Esophagus muscularis mucosa (tissue), 4 donors: Measurements from ENCODE around the gene BPIFB2. TPM values are rescaled to one million over a fixed set of nuclear protein-coding genes. Genes with fewer than 3 reads are reported as not detected.

Experiments
- DNase-seq: peaks from one replicate; pipeline ENCODE4 v3.0.0-alpha.2; 2017; ENCODE audit errors: extremely low spot score
- H3K27ac ChIP-seq, 4 donors: fragments of 200-600 bp; sonication (generic); replicated peaks in 1 of 4; 1 replicate in 3 of 4; 2 replicates in 1 of 4; pipeline ENCODE4 v1.5.1; 2016 to 2019; ENCODE audit warnings: mild to moderate bottlenecking in 1 of 4
- H3K27me3 ChIP-seq, 4 donors: fragments of 200-600 bp; sonication (generic); one replicate each; pipeline versions ENCODE4 v1.5.1 to v1.6.0; 2016 to 2019
- H3K36me3 ChIP-seq, 4 donors: fragments of 200-600 bp; sonication (generic); one replicate each; pipeline ENCODE4 v1.5.1; 2016 to 2019
- H3K4me1 ChIP-seq, 4 donors: fragments of 200-600 bp; sonication (generic); one replicate each; pipeline ENCODE4 v1.5.1; 2016 to 2019
- H3K4me3 ChIP-seq, 4 donors: fragments of 200-600 bp; sonication (generic); 1 replicate in 2 of 4; 2 replicates in 2 of 4; pipeline ENCODE4 v1.5.1; 2016 to 2019; ENCODE audit warnings: mild to moderate bottlenecking in 4 of 4, moderate library complexity in 1 of 4
- H3K9me3 ChIP-seq, 4 donors: fragments of 200-600 bp; sonication (generic); 1 replicate in 3 of 4; 2 replicates in 1 of 4; pipeline ENCODE4 v1.5.1; 2016 to 2019
- EP300 ChIP-seq: sonication (generic); formaldehyde crosslinking; IDR thresholded peaks from one replicate; pipeline ENCODE4 v1.6.1; 2017; ENCODE audit warnings: antibody characterized with exemption
- POLR2A ChIP-seq: fragments of 450-650 bp; IDR thresholded peaks from one replicate; pipeline ENCODE4 v1.6.1; 2017; ENCODE audit warnings: antibody characterized with exemption, moderate library complexity, mild to moderate bottlenecking, low read depth
- POLR2AphosphoS5 ChIP-seq, 2 donors: sonication (generic); formaldehyde crosslinking; IDR thresholded peaks; one replicate each; pipeline ENCODE4 v1.6.1; 2017; ENCODE audit warnings: antibody characterized with exemption in 2 of 2
- WGBS: methylation state at CpG from one replicate; pipeline ENCODE4 v1.1.5; 2018; 5-methylcytosine and 5-hydroxymethylcytosine counted together
- intact Hi-C: fragments of 100-400 bp; cut with DNase I; formaldehyde crosslinking; loops from one replicate; pipeline ENCODE4 v1.15.1; 2023
- total RNA-seq, 4 donors: library from RNA; depleted of rRNA; stranded (reverse); fragments of >200 nt; gene quantifications; one replicate each; pipeline versions ENCODE4 v1.1.0 to v1.2.1, GENCODE V29; 2016
- TF ChIP-seq, protein P1 (sequence below), 3 experiments: fragments of 200-600 bp in 2 of 3; fragments of 450-650 bp in 1 of 3; sonication (generic) in 2 of 3; IDR thresholded peaks; one replicate each; pipeline ENCODE4 v1.5.1; 2017 to 2019; ENCODE audit warnings: antibody characterized with exemption in 3 of 3, mild to moderate bottlenecking in 2 of 3, moderate library complexity in 1 of 3

Gene BPIFB2
- total RNA-seq, 4 donors from 2014 or later: not detected

DNA sequence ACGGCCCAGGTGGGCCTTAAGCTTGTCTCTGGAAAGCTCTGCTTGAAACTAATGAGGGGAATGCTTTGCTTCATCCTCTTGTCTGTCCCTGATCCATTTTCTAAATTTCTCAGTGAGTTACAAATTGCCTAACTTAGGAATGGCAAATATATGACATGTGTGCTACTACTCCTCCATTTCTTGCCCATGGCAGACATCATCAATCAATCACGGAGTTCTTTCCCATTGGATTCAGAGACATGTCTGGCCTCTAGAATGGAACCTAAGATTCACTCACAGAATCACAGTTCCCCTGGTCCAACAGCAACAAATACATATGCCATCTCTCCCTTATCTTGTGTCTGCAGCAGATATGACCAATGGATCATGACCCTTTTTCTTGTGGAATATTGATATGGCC, 65.3 kb downstream of the BPIFB2 start:
- Histone ChIP-seq H3K4me3 (no peak overlapping the region), H3K27me3 (peaks cover 0 to 59% (median 0%) of the 10 kb centered on the region in 4 donors), H3K36me3 (no peaks in the 10 kb centered on the region), H3K27ac (no peak overlapping the region), H3K4me1 (no peaks in the 10 kb centered on the region), H3K9me3 (no peaks in the 10 kb centered on the region)
- 95% methylated on average over 2 of the region's 2 CpGs for WGBS
- TF ChIP-seq EP300: no peak
- TF ChIP-seq, protein P1, sequence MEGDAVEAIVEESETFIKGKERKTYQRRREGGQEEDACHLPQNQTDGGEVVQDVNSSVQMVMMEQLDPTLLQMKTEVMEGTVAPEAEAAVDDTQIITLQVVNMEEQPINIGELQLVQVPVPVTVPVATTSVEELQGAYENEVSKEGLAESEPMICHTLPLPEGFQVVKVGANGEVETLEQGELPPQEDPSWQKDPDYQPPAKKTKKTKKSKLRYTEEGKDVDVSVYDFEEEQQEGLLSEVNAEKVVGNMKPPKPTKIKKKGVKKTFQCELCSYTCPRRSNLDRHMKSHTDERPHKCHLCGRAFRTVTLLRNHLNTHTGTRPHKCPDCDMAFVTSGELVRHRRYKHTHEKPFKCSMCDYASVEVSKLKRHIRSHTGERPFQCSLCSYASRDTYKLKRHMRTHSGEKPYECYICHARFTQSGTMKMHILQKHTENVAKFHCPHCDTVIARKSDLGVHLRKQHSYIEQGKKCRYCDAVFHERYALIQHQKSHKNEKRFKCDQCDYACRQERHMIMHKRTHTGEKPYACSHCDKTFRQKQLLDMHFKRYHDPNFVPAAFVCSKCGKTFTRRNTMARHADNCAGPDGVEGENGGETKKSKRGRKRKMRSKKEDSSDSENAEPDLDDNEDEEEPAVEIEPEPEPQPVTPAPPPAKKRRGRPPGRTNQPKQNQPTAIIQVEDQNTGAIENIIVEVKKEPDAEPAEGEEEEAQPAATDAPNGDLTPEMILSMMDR (IDR thresholded peaks at IDR 0.05): no peak
- no peak for TF ChIP-seq POLR2A
- no peak for TF ChIP-seq POLR2AphosphoS5 (IDR thresholded peaks at IDR 0.05)
- intact Hi-C loops: no loop called here
- no peak for DNase-seq

Other genes starting within 250 kb of the BPIFB2 start
- gene DNMT3B, start 245.3 kb upstream of the BPIFB2 start, total RNA-seq: under 1 TPM; 0.40 to 0.97 (median 0.66) TPM
- 100 to 1,000 TPM; 124 to 167 (median 143) TPM for gene MAPRE1, start 187.8 kb upstream of the BPIFB2 start, total RNA-seq
- gene EFCAB8, start 148.8 kb upstream of the BPIFB2 start, total RNA-seq: under 1 TPM in 2 of 4 donors, not detected in 2; 0.17 to 0.92 TPM
- gene SUN5, start 3.3 kb upstream of the BPIFB2 start, total RNA-seq: not detected
- gene BPIFB6, start 23.9 kb downstream of the BPIFB2 start, total RNA-seq: not detected
- gene BPIFB3, start 46.2 kb downstream of the BPIFB2 start, total RNA-seq: not detected
- not detected for gene BPIFB4, start 71.9 kb downstream of the BPIFB2 start, total RNA-seq
- 1 to 10 TPM in 1 of 4 donors, under 1 TPM in 2, not detected in 1; 0.33 to 1.7 (median 0.58) TPM for gene BPIFA2, start 160.5 kb downstream of the BPIFB2 start, total RNA-seq
- not detected for gene BPIFA3, start 209.6 kb downstream of the BPIFB2 start, total RNA-seq
- not detected for gene BPIFA1, start 228.3 kb downstream of the BPIFB2 start, total RNA-seq